CD4-positive, alpha-beta T cell (primary cell): ENCODE measurements around the gene GTSF1L. TPM values are rescaled to one million over a fixed set of nuclear protein-coding genes. Genes with fewer than 3 reads are reported as not detected.

ENCODE experiments used
- ATAC-seq: fragments of 200-7000 bp; cut with Tn5 transposase; one replicate; pipeline ENCODE4 v1.10.0; 2022; ENCODE audit warnings: mild to moderate bottlenecking; ENCODE audit not compliant: poor library complexity
- CTCF ChIA-PET: fragments of 350-600 bp; sonication (Branson Sonifier 250); formaldehyde crosslinking; loops from one replicate; lab custom pipeline; 2021; ENCODE audit warnings: antibody characterized with exemption, inconsistent platforms; lab: Charles Lee
- POLR2A ChIA-PET: fragments of 350-600 bp; sonication (Branson Sonifier 250); formaldehyde crosslinking; loops from one replicate; lab custom pipeline; 2021; ENCODE audit warnings: antibody characterized with exemption, inconsistent platforms; lab: Charles Lee
- DNase-seq, 14 experiments: peaks; one replicate each; pipeline ENCODE4 v3.0.0-alpha.2; 2013 to 2020; ENCODE audit warnings: mixed read lengths in 2 of 14
- H3K27ac ChIP-seq, 2 donors: one replicate each; pipeline versions ENCODE4 v1.5.1 to v1.7.0; 2013; ENCODE audit warnings: low read length in 2 of 2, low read depth in 1 of 2, mild to moderate bottlenecking in 1 of 2
- H3K27me3 ChIP-seq, 2 experiments: 1 replicate in 1 of 2; 2 replicates in 1 of 2; pipeline versions ENCODE4 v1.6.1 to v1.7.0; 2013; ENCODE audit warnings: low read length in 2 of 2, control low read depth in 1 of 2, mild to moderate bottlenecking in 1 of 2, moderate library complexity in 1 of 2; ENCODE audit not compliant: insufficient read depth in 2 of 2, control insufficient read depth in 1 of 2
- H3K36me3 ChIP-seq: one replicate; pipeline ENCODE4 v1.6.1; 2013; ENCODE audit warnings: low read length, control low read depth; ENCODE audit not compliant: insufficient read depth
- H3K4me1 ChIP-seq: one replicate; pipeline ENCODE4 v1.6.1; 2013; ENCODE audit warnings: low read length, control low read depth; ENCODE audit not compliant: insufficient read depth
- H3K4me3 ChIP-seq: one replicate; pipeline ENCODE4 v1.5.1; 2013; ENCODE audit warnings: mild to moderate bottlenecking, low read length, moderate library complexity
- H3K9me3 ChIP-seq, 2 experiments: 1 replicate in 1 of 2; 2 replicates in 1 of 2; pipeline versions ENCODE4 v1.6.1 to v1.7.0; 2013; ENCODE audit warnings: low read length in 2 of 2, mild to moderate bottlenecking in 2 of 2, control low read depth in 1 of 2, moderate library complexity in 1 of 2; ENCODE audit not compliant: control insufficient read depth in 1 of 2, insufficient read depth in 1 of 2
- H3K27ac Mint-ChIP-seq: one replicate; pipeline ENCODE4 v1.8.0; 2020; ENCODE audit warnings: mixed read lengths
- H3K27me3 Mint-ChIP-seq: one replicate; pipeline ENCODE4 v1.8.0; 2021; ENCODE audit warnings: mixed read lengths
- H3K36me3 Mint-ChIP-seq: one replicate; pipeline ENCODE4 v1.8.0; 2021; ENCODE audit warnings: low read depth, mixed read lengths
- H3K4me1 Mint-ChIP-seq: one replicate; pipeline ENCODE4 v1.8.0; 2021; ENCODE audit warnings: low read depth, mixed read lengths
- H3K4me3 Mint-ChIP-seq: one replicate; pipeline ENCODE4 v1.8.0; 2020; ENCODE audit warnings: mild to moderate bottlenecking, mixed read lengths
- H3K9me3 Mint-ChIP-seq: one replicate; pipeline ENCODE4 v1.8.0; 2020; ENCODE audit warnings: mixed read lengths
- CTCF ChIP-seq: fragments of 200-600 bp; IDR thresholded peaks from one replicate; pipeline ENCODE4 v1.8.0; 2022; ENCODE audit warnings: antibody characterized with exemption, mild to moderate bottlenecking
- intact Hi-C, 2 experiments: fragments of 100-400 bp; cut with DNase I in 1 of 2; cut with micrococcal nuclease in 1 of 2; formaldehyde crosslinking; loops; one replicate each; pipeline versions ENCODE4 v1.15.1 to v1.9.0; 2023 to 2025; cut with DNase I, micrococcal nuclease
- total RNA-seq, 174 experiments: library from RNA in 2 of 174; stranded (reverse) in 2 of 174; gene quantifications; one replicate each; pipeline ENCODE4 v1.2.3 and lab custom pipeline; 2021 to 2026

The GTSF1L gene
- total RNA-seq, 2 experiments from 2014 or later: not detected

GRCh38 chr20:43766385-43766784 is 39.6 kb upstream of the GTSF1L start:
- no peak for DNase-seq
- no peak overlapping the region for H3K27ac ChIP-seq
- no peaks in the 10 kb centered on the region for H3K36me3 ChIP-seq
- TF ChIP-seq CTCF: no peak
- no peaks in the 10 kb centered on the region for H3K36me3 Mint-ChIP-seq
- H3K4me3 Mint-ChIP-seq: no peak overlapping the region
- POLR2A ChIA-PET: no interaction called here
- H3K27me3 Mint-ChIP-seq: peaks cover 12% of the 10 kb centered on the region
- no peak for ATAC-seq
- no peaks in the 10 kb centered on the region for H3K4me1 Mint-ChIP-seq
- H3K4me1 ChIP-seq: no peaks in the 10 kb centered on the region
- CTCF ChIA-PET: no interaction called here
- H3K4me3 ChIP-seq: no peak overlapping the region
- no peaks in the 10 kb centered on the region for H3K9me3 Mint-ChIP-seq
- intact Hi-C loops: no loop called here
- no peak overlapping the region for H3K27ac Mint-ChIP-seq
- H3K9me3 ChIP-seq: no peaks in the 10 kb centered on the region
- no peaks in the 10 kb centered on the region for H3K27me3 ChIP-seq

GRCh38 chr20:43765916-43766315 is 39.1 kb upstream of the GTSF1L start:
- Mint-ChIP-seq H3K4me3 (no peak overlapping the region), H3K27ac (no peak overlapping the region), H3K4me1 (no peaks in the 10 kb centered on the region), H3K36me3 (no peaks in the 10 kb centered on the region), H3K27me3 (peaks cover 12% of the 10 kb centered on the region), H3K9me3 (no peaks in the 10 kb centered on the region)
- ATAC-seq: no peak
- CTCF ChIA-PET: no interaction called here
- no peaks in the 10 kb centered on the region for H3K36me3 ChIP-seq
- no peaks in the 10 kb centered on the region for H3K4me1 ChIP-seq
- no peaks in the 10 kb centered on the region for H3K27me3 ChIP-seq
- no peak for DNase-seq
- H3K27ac ChIP-seq: no peak overlapping the region
- no peak for TF ChIP-seq CTCF
- intact Hi-C loops: no loop called here
- no peak overlapping the region for H3K4me3 ChIP-seq
- H3K9me3 ChIP-seq: no peaks in the 10 kb centered on the region
- POLR2A ChIA-PET: no interaction called here

GRCh38 chr20:43762911-43763310 is 36.1 kb upstream of the GTSF1L start:
- POLR2A ChIA-PET: no interaction called here
- no peak for DNase-seq
- intact Hi-C loops: no loop called here
- H3K4me3 Mint-ChIP-seq: no peak overlapping the region
- no peak for ATAC-seq
- Histone ChIP-seq H3K9me3 (no peaks in the 10 kb centered on the region), H3K27me3 (no peaks in the 10 kb centered on the region), H3K4me3 (no peak overlapping the region), H3K4me1 (no peaks in the 10 kb centered on the region), H3K27ac (no peak overlapping the region), H3K36me3 (no peaks in the 10 kb centered on the region)
- no peak overlapping the region for H3K27ac Mint-ChIP-seq
- CTCF ChIA-PET: no interaction called here
- peaks cover 4% of the 10 kb centered on the region for H3K27me3 Mint-ChIP-seq
- H3K9me3 Mint-ChIP-seq: no peaks in the 10 kb centered on the region
- H3K36me3 Mint-ChIP-seq: no peaks in the 10 kb centered on the region
- H3K4me1 Mint-ChIP-seq: no peaks in the 10 kb centered on the region
- TF ChIP-seq CTCF: no peak
